Brain microvascular endothelial cell (primary cell): ENCODE results near the gene CDK4.

Experiments
- DNase-seq: peaks from one replicate; pipeline ENCODE4 v3.0.0-alpha.2; 2020
- H3K27ac ChIP-seq: fragments of 250-450 bp; sonication (Bioruptor Pico); 2 replicates; pipeline ENCODE4 v1.5.1; 2020; ENCODE audit warnings: mild to moderate bottlenecking, moderate library complexity
- H3K27me3 ChIP-seq: fragments of 250-450 bp; sonication (Bioruptor Pico); replicated peaks from 2 replicates; pipeline ENCODE4 v1.5.1; 2020; ENCODE audit warnings: mild to moderate bottlenecking
- H3K36me3 ChIP-seq: fragments of 250-450 bp; sonication (Bioruptor Pico); replicated peaks from 2 replicates; pipeline ENCODE4 v1.5.1; 2020; ENCODE audit warnings: mild to moderate bottlenecking
- H3K4me3 ChIP-seq: 2 replicates; pipeline ENCODE4 v1.5.1; 2011; ENCODE audit warnings: low read depth, mild to moderate bottlenecking, control low read depth, low read length, moderate library complexity
- CTCF ChIP-seq: IDR thresholded peaks from 2 replicates; pipeline ENCODE4 v1.5.1; 2011; ENCODE audit warnings: low read depth, mild to moderate bottlenecking, moderate library complexity, low read length, control low read depth, inconsistent platforms; ENCODE audit errors: missing control alignments
- in situ Hi-C: cut with HindIII; loops from 2 replicates; pipeline ENCODE4 v1.10.0; 2017; ENCODE audit warnings: low sequenced_read_pairs, low pct_ligation_motif_present

Gene CDK4

GRCh38 chr12:57707250-57707649 is 44.9 kb downstream of the CDK4 start:
- H3K27me3 ChIP-seq, result no peaks in the 10 kb centered on the region
- no peak for DNase-seq
- TF ChIP-seq CTCF, result no peak
- in situ Hi-C loops, result no loop called here
- H3K36me3 ChIP-seq, result peaks cover 13% of the 10 kb centered on the region
- H3K27ac ChIP-seq, result no peak overlapping the region
- H3K4me3 ChIP-seq, result no peak overlapping the region

GRCh38 chr12:57700317-57700716 is 51.8 kb downstream of the CDK4 start:
- in situ Hi-C loops, result no loop called here
- H3K27ac ChIP-seq, result no peak overlapping the region

GRCh38 chr12:57698414-57698813 is 53.7 kb downstream of the CDK4 start:
- Histone ChIP-seq H3K27ac (no peak overlapping the region), H3K27me3 (no peaks in the 10 kb centered on the region), H3K4me3 (no peak overlapping the region), H3K36me3 (peaks cover 10% of the 10 kb centered on the region)
- TF ChIP-seq CTCF, result no peak
- DNase-seq, result no peak
- in situ Hi-C loops, result no loop called here

More at GRCh38 chr12:57700317-57700716, 51.8 kb downstream of the CDK4 start:
- Histone ChIP-seq H3K36me3 (peaks cover 16% of the 10 kb centered on the region), H3K27me3 (no peaks in the 10 kb centered on the region), H3K4me3 (no peak overlapping the region)
- TF ChIP-seq CTCF, result no peak
- DNase-seq, result no peak
